ENCODE data around the gene SPATA46. TPM values are rescaled to one million over a fixed set of nuclear protein-coding genes. Genes with fewer than 3 reads are reported as not detected.

The SPATA46 gene
- total RNA-seq, 2 donors from 2014 or later, result not detected

DNA sequence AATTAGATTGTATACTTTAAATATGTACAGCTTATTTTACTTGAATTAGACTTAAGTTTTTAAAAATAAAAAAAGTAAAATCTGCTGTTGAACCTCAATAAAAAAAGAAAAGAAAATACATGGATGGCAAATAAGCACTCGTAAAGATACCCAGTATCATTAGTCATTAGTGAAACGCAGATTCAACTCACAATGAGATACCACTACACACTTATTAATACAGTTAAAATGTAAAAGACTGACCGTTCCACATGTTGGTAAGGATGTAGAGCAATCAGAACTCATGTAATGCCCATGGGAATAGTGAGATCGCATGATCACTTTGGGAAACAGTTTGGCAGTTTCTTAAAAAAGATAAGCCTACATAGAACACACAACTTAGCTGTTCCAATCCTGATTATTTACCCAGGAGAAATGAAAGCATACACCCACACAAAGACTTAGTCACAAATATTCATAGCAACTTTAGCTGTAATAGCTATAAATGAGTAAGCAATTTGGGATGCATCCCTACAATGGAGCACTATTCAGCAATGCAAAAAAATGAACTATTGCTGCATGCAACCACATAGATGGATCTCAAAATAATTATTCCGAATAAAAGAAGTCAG is 28.0 kb upstream of the SPATA46 start:
- no peak for DNase-seq
- Mint-ChIP-seq H3K4me1 (ENCODE audit: low read depth) (no peaks in the 10 kb centered on the region), H3K36me3 (ENCODE audit: insufficient read depth in 2 of 2) (no peaks in the 10 kb centered on the region), H3K9me3 (no peaks in the 10 kb centered on the region), H3K27ac (no peak overlapping the region), H3K4me3 (no peak overlapping the region), H3K27me3 (ENCODE audit: low read depth) (peaks cover 7% of the 10 kb centered on the region)
- no peak for ATAC-seq (replicated peaks in 1 of 2)

GRCh38 chr1:162400790-162401355 is 24.2 kb upstream of the SPATA46 start:
- DNase-seq (no peak), ATAC-seq (replicated peaks in 1 of 2) (no peak)
- no peaks in the 10 kb centered on the region for H3K4me1 Mint-ChIP-seq (ENCODE audit: low read depth)
- H3K27ac Mint-ChIP-seq, result no peak overlapping the region
- H3K4me3 Mint-ChIP-seq, result no peak overlapping the region
- H3K36me3 Mint-ChIP-seq (ENCODE audit: insufficient read depth in 2 of 2), result no peaks in the 10 kb centered on the region
- peaks cover 12% of the 10 kb centered on the region for H3K27me3 Mint-ChIP-seq (ENCODE audit: low read depth)
- H3K9me3 Mint-ChIP-seq, result no peaks in the 10 kb centered on the region

- H3K27ac Mint-ChIP-seq, result no peak overlapping the region
- H3K4me3 Mint-ChIP-seq, result no peak overlapping the region
- no peaks in the 10 kb centered on the region for H3K9me3 Mint-ChIP-seq
- no peaks in the 10 kb centered on the region for H3K4me1 Mint-ChIP-seq (ENCODE audit: low read depth)
- peaks cover 12% of the 10 kb centered on the region for H3K27me3 Mint-ChIP-seq (ENCODE audit: low read depth)
- H3K36me3 Mint-ChIP-seq (ENCODE audit: insufficient read depth in 2 of 2), result no peaks in the 10 kb centered on the region
- ATAC-seq (replicated peaks in 1 of 2) (no peak), DNase-seq (no peak)
These were observed 22.4 kb upstream of the SPATA46 start for GRCh38 chr1:162398999-162399580.

DNA sequence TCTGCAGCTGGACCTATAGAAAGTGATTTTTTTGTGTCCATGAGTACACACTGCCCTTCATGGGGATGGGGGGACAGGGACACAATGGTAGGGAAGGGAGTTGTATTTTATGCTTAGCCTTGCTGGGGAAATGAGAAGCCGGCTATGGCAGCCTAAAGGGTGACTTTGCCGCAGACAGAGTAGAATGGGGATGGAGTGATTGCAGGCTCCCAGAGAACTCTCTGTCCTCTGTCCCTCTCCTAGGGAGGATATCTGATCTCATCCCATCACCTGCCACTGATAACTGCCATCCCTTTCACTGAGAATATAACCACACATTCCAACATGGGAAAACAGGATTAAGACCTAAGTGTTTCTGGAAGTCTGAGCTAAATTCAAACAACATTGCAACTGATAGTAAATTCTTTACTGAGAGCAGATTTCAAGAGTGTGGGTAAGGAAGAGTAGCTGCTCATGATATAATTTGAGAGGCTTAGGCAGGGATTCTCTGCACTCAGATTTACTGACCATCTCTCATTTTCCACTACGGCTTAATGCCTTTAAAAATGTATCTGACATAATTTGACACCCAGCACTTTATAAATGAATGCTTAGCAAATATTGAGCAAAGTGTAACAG is 21.4 kb upstream of the SPATA46 start:
- Mint-ChIP-seq H3K36me3 (ENCODE audit: insufficient read depth in 2 of 2) (no peaks in the 10 kb centered on the region), H3K4me1 (ENCODE audit: low read depth) (no peaks in the 10 kb centered on the region), H3K27me3 (ENCODE audit: low read depth) (peaks cover 12% of the 10 kb centered on the region), H3K4me3 (no peak overlapping the region), H3K9me3 (no peaks in the 10 kb centered on the region), H3K27ac (no peak overlapping the region)
- ATAC-seq (replicated peaks in 1 of 2) (no peak), DNase-seq (no peak)

- ATAC-seq (replicated peaks in 1 of 2) (no peak), DNase-seq (no peak)
- no peaks in the 10 kb centered on the region for H3K36me3 Mint-ChIP-seq (ENCODE audit: insufficient read depth in 2 of 2)
- H3K4me1 Mint-ChIP-seq (ENCODE audit: low read depth), result no peaks in the 10 kb centered on the region
- no peaks in the 10 kb centered on the region for H3K9me3 Mint-ChIP-seq
- peaks cover 12% of the 10 kb centered on the region for H3K27me3 Mint-ChIP-seq (ENCODE audit: low read depth)
- no peak overlapping the region for H3K4me3 Mint-ChIP-seq
- no peak overlapping the region for H3K27ac Mint-ChIP-seq
These were observed 20.4 kb upstream of the SPATA46 start for GRCh38 chr1:162397039-162397448.

- no peak for ATAC-seq (replicated peaks in 1 of 2)
- DNase-seq, result no peak
- no peak overlapping the region for H3K4me3 Mint-ChIP-seq
- H3K36me3 Mint-ChIP-seq (ENCODE audit: insufficient read depth in 2 of 2), result no peaks in the 10 kb centered on the region
- H3K27ac Mint-ChIP-seq, result no peak overlapping the region
- H3K9me3 Mint-ChIP-seq, result no peaks in the 10 kb centered on the region
- H3K4me1 Mint-ChIP-seq (ENCODE audit: low read depth), result no peaks in the 10 kb centered on the region
- peaks cover 12% of the 10 kb centered on the region for H3K27me3 Mint-ChIP-seq (ENCODE audit: low read depth)
These were observed 19.7 kb upstream of the SPATA46 start for GRCh38 chr1:162396201-162396906.

- no peak overlapping the region for H3K27ac Mint-ChIP-seq
- ATAC-seq (replicated peaks in 1 of 2) (no peak), DNase-seq (no peak)
- H3K36me3 Mint-ChIP-seq (ENCODE audit: insufficient read depth in 2 of 2), result no peaks in the 10 kb centered on the region
- H3K4me3 Mint-ChIP-seq, result no peak overlapping the region
- H3K9me3 Mint-ChIP-seq, result no peaks in the 10 kb centered on the region
- H3K27me3 Mint-ChIP-seq (ENCODE audit: low read depth), result peaks cover 25% of the 10 kb centered on the region
- H3K4me1 Mint-ChIP-seq (ENCODE audit: low read depth), result no peaks in the 10 kb centered on the region
These were observed 15.3 kb upstream of the SPATA46 start for GRCh38 chr1:162391790-162392563.

DNA sequence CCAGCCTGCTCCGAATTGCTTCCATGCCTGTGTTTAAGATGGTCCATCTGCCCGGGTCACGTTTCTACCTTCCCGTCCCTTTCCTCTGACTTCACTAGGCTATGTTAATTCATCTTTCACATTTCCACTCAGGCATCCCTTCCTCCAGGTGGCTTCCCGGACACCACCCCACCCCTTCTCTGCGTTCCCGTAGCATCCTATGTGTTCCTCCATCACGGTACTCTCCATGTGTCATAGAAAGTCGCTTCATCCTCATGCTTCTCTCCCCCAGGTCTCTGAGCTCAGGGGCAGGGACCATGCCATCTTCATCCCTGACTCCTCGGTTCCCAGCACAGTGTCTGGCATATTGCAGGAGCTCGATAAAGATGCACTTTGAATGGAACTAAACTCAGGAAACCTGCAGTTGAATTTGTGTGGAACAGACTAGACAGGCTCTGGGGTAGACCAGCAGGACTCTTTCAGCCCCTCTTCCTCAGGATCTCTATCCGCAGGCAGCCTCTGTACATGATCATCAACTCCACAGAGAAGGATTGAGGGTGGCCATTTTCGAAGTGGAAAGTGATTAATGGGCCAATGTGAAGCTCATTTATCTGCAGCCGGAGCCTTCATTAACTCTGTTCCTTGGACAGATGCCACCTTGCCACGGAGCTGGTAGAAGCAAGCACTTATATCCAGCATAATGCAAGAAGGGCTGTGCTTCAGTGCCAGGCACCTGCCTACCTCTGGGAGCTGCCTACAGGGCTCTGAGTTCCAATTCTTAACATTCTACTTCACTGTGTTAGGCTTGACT is 13.9 kb upstream of the SPATA46 start:
- Mint-ChIP-seq H3K9me3 (no peaks in the 10 kb centered on the region), H3K27me3 (ENCODE audit: low read depth) (peaks cover 15% of the 10 kb centered on the region), H3K36me3 (ENCODE audit: insufficient read depth in 2 of 2) (no peaks in the 10 kb centered on the region), H3K27ac (no peak overlapping the region), H3K4me3 (no peak overlapping the region), H3K4me1 (ENCODE audit: low read depth) (no peaks in the 10 kb centered on the region)
- DNase-seq (no peak), ATAC-seq (replicated peaks in 1 of 2) (no peak)

GRCh38 chr1:162389971-162390370 is 13.3 kb upstream of the SPATA46 start:
- ATAC-seq (replicated peaks in 1 of 2) (no peak), DNase-seq (no peak)
- Mint-ChIP-seq H3K36me3 (ENCODE audit: insufficient read depth in 2 of 2) (no peaks in the 10 kb centered on the region), H3K9me3 (no peaks in the 10 kb centered on the region), H3K27me3 (ENCODE audit: low read depth) (peaks cover 15% of the 10 kb centered on the region), H3K4me3 (no peak overlapping the region), H3K4me1 (ENCODE audit: low read depth) (no peaks in the 10 kb centered on the region), H3K27ac (no peak overlapping the region)

GRCh38 chr1:162389021-162389818 is 12.6 kb upstream of the SPATA46 start:
- no peaks in the 10 kb centered on the region for H3K9me3 Mint-ChIP-seq
- no peak overlapping the region for H3K4me3 Mint-ChIP-seq
- no peaks in the 10 kb centered on the region for H3K36me3 Mint-ChIP-seq (ENCODE audit: insufficient read depth in 2 of 2)
- peaks cover 15% of the 10 kb centered on the region for H3K27me3 Mint-ChIP-seq (ENCODE audit: low read depth)
- no peak for ATAC-seq (replicated peaks in 1 of 2)
- no peaks in the 10 kb centered on the region for H3K4me1 Mint-ChIP-seq (ENCODE audit: low read depth)
- H3K27ac Mint-ChIP-seq, result no peak overlapping the region
- DNase-seq, result no peak

DNA sequence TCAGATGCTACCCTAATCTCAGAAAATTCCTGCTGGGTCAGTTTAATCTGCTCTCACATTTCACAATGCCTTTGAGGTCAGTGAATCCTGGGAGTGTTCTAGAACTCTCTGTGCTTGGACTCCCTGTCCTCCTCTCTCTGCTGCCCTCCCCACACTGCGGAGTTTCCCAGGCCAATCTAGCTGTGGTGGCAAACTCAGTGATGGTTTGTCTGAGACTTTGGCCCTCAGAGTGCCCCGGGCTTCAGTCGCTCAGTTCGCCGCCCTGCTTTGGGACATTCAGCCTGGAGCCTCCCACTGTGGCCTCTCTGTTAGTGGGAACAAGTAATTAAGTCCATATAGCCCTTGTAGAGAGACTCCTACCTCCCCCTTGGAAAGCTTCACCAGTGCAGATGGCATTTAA is 12.0 kb upstream of the SPATA46 start:
- H3K27me3 Mint-ChIP-seq (ENCODE audit: low read depth), result peaks cover 15% of the 10 kb centered on the region
- no peaks in the 10 kb centered on the region for H3K4me1 Mint-ChIP-seq (ENCODE audit: low read depth)
- H3K4me3 Mint-ChIP-seq, result no peak overlapping the region
- H3K36me3 Mint-ChIP-seq (ENCODE audit: insufficient read depth in 2 of 2), result no peaks in the 10 kb centered on the region
- DNase-seq (no peak), ATAC-seq (replicated peaks in 1 of 2) (no peak)
- H3K27ac Mint-ChIP-seq, result no peak overlapping the region
- H3K9me3 Mint-ChIP-seq, result no peaks in the 10 kb centered on the region
